H1 (cell line): ENCODE results near the gene KLHL10. TPM values are rescaled to one million over a fixed set of nuclear protein-coding genes. Genes with fewer than 3 reads are reported as not detected.

Experiments used
- CTCF ChIA-PET: fragments of 300-600 bp; sonication (Branson Sonifier 250); formaldehyde crosslinking; loops from one replicate; lab custom pipeline; 2021; ENCODE audit not compliant: partially characterized antibody; lab: Charles Lee
- POLR2A ChIA-PET: fragments of 300-600 bp; sonication (Branson Sonifier 250); formaldehyde crosslinking; loops from one replicate; lab custom pipeline; 2021; ENCODE audit warnings: inconsistent platforms; ENCODE audit not compliant: partially characterized antibody; lab: Charles Lee
- DNase-seq, 2 experiments: peaks; one replicate each; pipeline versions ENCODE4 v3.0.0 to v3.0.0-alpha.2; 2010 to 2022; ENCODE audit warnings: low spot score in 2 of 2, low read depth in 1 of 2, mixed read lengths in 1 of 2
- FAIRE-seq: peaks from 2 replicates; lab custom pipeline; 2011; peaks lifted over from hg19 to GRCh38; lab: Jason Lieb, UNC
- H2AFZ ChIP-seq: 2 replicates; pipeline ENCODE4 v1.8.1; 2012; ENCODE audit warnings: low read length, inconsistent platforms
- H2AK5ac ChIP-seq: 2 replicates; pipeline ENCODE4 v1.6.1; 2013; ENCODE audit warnings: low read depth, low read length
- H2BK120ac ChIP-seq: replicated peaks from 2 replicates; pipeline ENCODE3; 2013; ENCODE audit warnings: low read depth, low read length, inconsistent platforms
- H2BK12ac ChIP-seq: 2 replicates; pipeline ENCODE4 v1.6.1; 2013; ENCODE audit warnings: low read depth, low read length
- H2BK15ac ChIP-seq: 2 replicates; pipeline ENCODE4 v1.6.1; 2013; ENCODE audit warnings: low read length
- H2BK20ac ChIP-seq: 2 replicates; pipeline ENCODE4 v1.6.1; 2013; ENCODE audit warnings: low read length
- H2BK5ac ChIP-seq: 2 replicates; pipeline ENCODE4 v1.6.1; 2013; ENCODE audit warnings: low read depth, low read length
- H3K14ac ChIP-seq: 2 replicates; pipeline ENCODE4 v1.6.1; 2013; ENCODE audit warnings: inconsistent platforms; ENCODE audit not compliant: insufficient read length
- H3K18ac ChIP-seq: 2 replicates; pipeline ENCODE4 v1.6.1; 2013; ENCODE audit warnings: low read length; ENCODE audit errors: extremely low read depth
- H3K23ac ChIP-seq: 2 replicates; pipeline ENCODE4 v1.6.1; 2013; ENCODE audit warnings: inconsistent platforms; ENCODE audit not compliant: insufficient read length
- H3K23me2 ChIP-seq: 2 replicates; pipeline ENCODE4 v1.6.1; 2013; ENCODE audit warnings: low read depth, low read length
- H3K27ac ChIP-seq: 2 replicates; pipeline ENCODE4 v1.6.1; 2011; ENCODE audit warnings: low read depth, low read length, inconsistent platforms
- H3K27me3 ChIP-seq, 4 experiments: replicated peaks in 1 of 4; 1 replicate in 1 of 4; 2 replicates in 3 of 4; pipeline versions ENCODE4 v1.6.1 to v1.8.1; 2011 to 2013; ENCODE audit warnings: low read length in 3 of 4, mild to moderate bottlenecking in 3 of 4, inconsistent platforms in 2 of 4, mixed read lengths in 2 of 4, moderate library complexity in 1 of 4; ENCODE audit not compliant: control insufficient read depth in 3 of 4, insufficient read depth in 3 of 4; ENCODE audit errors: extremely low read depth in 1 of 4
- H3K36me3 ChIP-seq, 4 experiments: 2 replicates each; pipeline versions ENCODE4 v1.6.1 to v1.8.1; 2011 to 2013; ENCODE audit warnings: mild to moderate bottlenecking in 4 of 4, low read length in 3 of 4, moderate library complexity in 2 of 4, control low read depth in 1 of 4, inconsistent platforms in 1 of 4; ENCODE audit not compliant: insufficient read depth in 4 of 4, control insufficient read depth in 2 of 4
- H3K4ac ChIP-seq: replicated peaks from 2 replicates; pipeline ENCODE3; 2013; ENCODE audit warnings: low read length, low read depth, mixed read lengths, inconsistent platforms; ENCODE audit not compliant: insufficient read length
- H3K4me1 ChIP-seq, 4 experiments: replicated peaks in 1 of 4; 1 replicate in 1 of 4; 2 replicates in 3 of 4; pipeline versions ENCODE4 v1.6.1 to v1.8.1; 2011 to 2013; ENCODE audit warnings: low read length in 3 of 4, inconsistent platforms in 2 of 4, mixed read lengths in 1 of 4; ENCODE audit not compliant: insufficient read depth in 4 of 4, control insufficient read depth in 3 of 4
- H3K4me2 ChIP-seq, 2 experiments: 2 replicates each; pipeline versions ENCODE4 v1.6.1 to v1.8.1; 2011 to 2013; ENCODE audit warnings: low read depth in 2 of 2, low read length in 2 of 2, control low read depth in 1 of 2, inconsistent platforms in 1 of 2, mild to moderate bottlenecking in 1 of 2; ENCODE audit not compliant: insufficient read depth in 1 of 2
- H3K4me3 ChIP-seq, 4 experiments: fragments of 200-600, 300-600 bp in 1 of 4; sonication (generic), shearing (Covaris generic), sonication (Bioruptor Twin) in 1 of 4; 2 replicates each; pipeline versions ENCODE4 v1.5.1 to v1.8.1; 2011 to 2016; ENCODE audit warnings: low read length in 4 of 4, low read depth in 3 of 4, control low read depth in 2 of 4, inconsistent platforms in 2 of 4, mild to moderate bottlenecking in 2 of 4, mixed read lengths in 1 of 4, moderate library complexity in 1 of 4; ENCODE audit not compliant: insufficient read depth in 2 of 4; ENCODE audit errors: extremely low read depth in 1 of 4
- H3K56ac ChIP-seq: replicated peaks from 2 replicates; pipeline ENCODE3; 2013; ENCODE audit warnings: low read depth, mild to moderate bottlenecking, mixed read lengths, low read length, inconsistent platforms; ENCODE audit not compliant: insufficient read length
- H3K79me1 ChIP-seq: 2 replicates; pipeline ENCODE4 v1.6.1; 2013; ENCODE audit warnings: low read depth, low read length, control low read depth
- H3K79me2 ChIP-seq, 2 experiments: 2 replicates each; pipeline versions ENCODE4 v1.6.1 to v1.8.1; 2012 to 2013; ENCODE audit warnings: low read length in 2 of 2, mild to moderate bottlenecking in 2 of 2, inconsistent platforms in 1 of 2; ENCODE audit not compliant: insufficient read depth in 2 of 2, control insufficient read depth in 1 of 2
- H3K9ac ChIP-seq, 4 experiments: replicated peaks in 1 of 4; 1 replicate in 1 of 4; 2 replicates in 3 of 4; pipeline versions ENCODE4 v1.6.1 to v1.8.1; 2011 to 2013; ENCODE audit warnings: low read depth in 3 of 4, low read length in 3 of 4, control low read depth in 2 of 4, mild to moderate bottlenecking in 2 of 4, moderate library complexity in 2 of 4, inconsistent platforms in 1 of 4; ENCODE audit errors: extremely low read depth in 1 of 4
- H3K9me3 ChIP-seq, 2 experiments: 2 replicates each; pipeline versions ENCODE4 v1.6.1 to v1.8.1; 2012 to 2013; ENCODE audit warnings: mild to moderate bottlenecking in 2 of 2, moderate library complexity in 2 of 2, control low read depth in 1 of 2, inconsistent platforms in 1 of 2, low read depth in 1 of 2, low read length in 1 of 2, mixed read lengths in 1 of 2; ENCODE audit not compliant: insufficient read depth in 2 of 2
- H4K20me1 ChIP-seq, 2 experiments: replicated peaks in 1 of 2; 2 replicates each; pipeline versions ENCODE3 to v1.8.1; 2011 to 2013; ENCODE audit warnings: inconsistent platforms in 2 of 2, low read length in 2 of 2, mild to moderate bottlenecking in 1 of 2; ENCODE audit not compliant: insufficient read depth in 2 of 2, control insufficient read depth in 1 of 2
- H4K5ac ChIP-seq: 2 replicates; pipeline ENCODE4 v1.6.1; 2013; ENCODE audit warnings: low read length, low read depth, mixed read lengths, inconsistent platforms; ENCODE audit not compliant: insufficient read length
- H4K8ac ChIP-seq: 2 replicates; pipeline ENCODE4 v1.8.0; 2013; ENCODE audit warnings: mild to moderate bottlenecking, moderate library complexity, low read length, inconsistent platforms; ENCODE audit not compliant: insufficient read depth; ENCODE audit errors: extremely low read depth
- H4K91ac ChIP-seq: replicated peaks from 2 replicates; pipeline ENCODE3; 2013; ENCODE audit warnings: low read length, mixed read lengths, inconsistent platforms; ENCODE audit not compliant: insufficient read length
- CHD1 ChIP-seq: IDR thresholded peaks from 2 replicates; pipeline ENCODE4 v1.6.1; 2012; ENCODE audit warnings: low read depth, low read length, improper control_type of control experiment
- CHD2 ChIP-seq: IDR thresholded peaks from 2 replicates; pipeline ENCODE4 v1.6.1; 2012; ENCODE audit warnings: low read length, improper control_type of control experiment
- CREB1 ChIP-seq: IDR thresholded peaks from 2 replicates; pipeline ENCODE4 v1.6.1; 2012; ENCODE audit warnings: inconsistent platforms
- EGR1 ChIP-seq: IDR thresholded peaks from 2 replicates; pipeline ENCODE4 v1.6.1; 2011; ENCODE audit warnings: low read depth, low read length, borderline replicate concordance
- GABPA ChIP-seq: IDR thresholded peaks from 2 replicates; pipeline ENCODE4 v1.6.1; 2011; ENCODE audit warnings: mild to moderate bottlenecking, low read length, moderate library complexity, borderline replicate concordance; ENCODE audit not compliant: insufficient read depth
- GTF2F1 ChIP-seq: IDR thresholded peaks from 2 replicates; pipeline ENCODE4 v1.6.1; 2012; ENCODE audit warnings: low read depth, low read length, improper control_type of control experiment, borderline replicate concordance
- KDM4A ChIP-seq: IDR thresholded peaks from one replicate; pipeline ENCODE4 v1.7.1; 2012; ENCODE audit warnings: low read depth, mild to moderate bottlenecking, moderate library complexity, low read length, inconsistent platforms; ENCODE audit not compliant: severe bottlenecking
- POLR2A ChIP-seq, 2 experiments: IDR thresholded peaks; 1 replicate in 1 of 2; 2 replicates in 1 of 2; pipeline ENCODE4 v1.6.1; 2011; ENCODE audit warnings: low read depth in 2 of 2, low read length in 2 of 2, mild to moderate bottlenecking in 2 of 2; ENCODE audit errors: control extremely low read depth in 1 of 2
- POU5F1 ChIP-seq: IDR thresholded peaks from 2 replicates; pipeline ENCODE4 v1.6.1; 2011; ENCODE audit warnings: low read depth, mild to moderate bottlenecking, low read length, moderate library complexity
- RFX5 ChIP-seq: IDR thresholded peaks from 2 replicates; pipeline ENCODE4 v1.6.1; 2011; ENCODE audit warnings: low read depth, low read length, improper control_type of control experiment, borderline replicate concordance
- TAF1 ChIP-seq: IDR thresholded peaks from 2 replicates; pipeline ENCODE4 v1.6.1; 2011; ENCODE audit warnings: mild to moderate bottlenecking, low read depth, low read length
- ZNF274 ChIP-seq: IDR thresholded peaks from 2 replicates; pipeline ENCODE4 v1.7.0; 2012; ENCODE audit warnings: low read length, borderline replicate concordance; ENCODE audit errors: extremely low read depth
- WGBS, 2 experiments: shearing (Covaris generic) in 1 of 2; methylation state at CpG; one replicate each; pipeline versions ENCODE4 v1.1.6 to v1.1.7; 2013 to 2015; ENCODE audit warnings: low lambda C conversion rate in 2 of 2, mixed read lengths in 2 of 2, inconsistent platforms in 1 of 2, low coverage in 1 of 2, missing lambda C conversion rate in 1 of 2; ENCODE audit not compliant: insufficient replicate concordance in 2 of 2, insufficient coverage in 1 of 2, insufficient read length in 1 of 2; ENCODE audit errors: extremely low coverage in 1 of 2, missing lambda C conversion rate in 1 of 2; 5-methylcytosine and 5-hydroxymethylcytosine counted together
- polyA plus RNA-seq, 7 experiments: library from polyadenylated mRNA; depleted of rRNA in 3 of 7; stranded (reverse) in 5 of 7; unstranded in 2 of 7; fragments of >200 nt in 5 of 7; fragments of 200-250 nt in 2 of 7; gene quantifications; 1 replicate in 5 of 7; 2 replicates in 1 of 7; 4 replicates in 1 of 7; pipeline versions ENCODE4 v1.2.1 to v1.2.3, GENCODE V29; 2011 to 2013; ENCODE audit warnings: missing spikeins in 2 of 7, mixed read lengths in 2 of 7
- total RNA-seq: library from RNA; stranded (reverse); fragmentation: NEBNext Ultra II Directional; extraction: Animal tissue kit (Norgen Biotek cat#: 25700); gene quantifications from 2 replicates; pipeline ENCODE4 v1.2.1, GENCODE V29; 2021
- TF ChIP-seq, protein P1 (sequence below), 3 experiments: IDR thresholded peaks; 1 replicate in 2 of 3; 2 replicates in 1 of 3; pipeline versions ENCODE4 v1.5.1 to v1.6.1; 2011; ENCODE audit warnings: low read length in 3 of 3, mild to moderate bottlenecking in 3 of 3, inconsistent platforms in 2 of 3, low read depth in 1 of 3, moderate library complexity in 1 of 3; ENCODE audit not compliant: insufficient read depth in 1 of 3; ENCODE audit errors: control extremely low read depth in 1 of 3

KLHL10 gene
- total and polyA plus RNA-seq, 2 of the 8 experiments (the other 6 are each of a cell fraction or from before 2014, with no cell fraction given): 0.19 to 0.26 TPM

DNA sequence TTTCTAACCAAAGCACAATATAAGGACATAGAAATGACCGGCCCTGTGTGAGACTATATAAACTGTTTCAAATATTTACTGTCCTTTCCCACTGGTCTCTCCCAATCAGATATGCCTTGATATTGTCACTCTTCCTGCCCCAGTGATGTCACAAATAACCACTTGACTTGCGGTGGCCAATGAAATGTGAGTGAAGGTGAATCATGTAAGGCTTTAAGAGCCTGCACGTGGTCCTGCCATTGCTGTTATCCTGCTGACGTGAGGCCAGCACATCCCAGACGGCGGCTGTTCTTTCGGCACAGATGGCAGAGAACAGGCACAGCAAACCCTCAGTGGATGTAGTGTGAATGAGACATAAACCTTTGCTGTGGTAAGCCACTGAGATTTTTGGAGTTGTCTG lies 33.0 kb downstream of the KLHL10 start:
- Histone ChIP-seq H3K18ac (no peak overlapping the region), H2BK12ac (no peak overlapping the region), H3K4me1 (no peaks in the 10 kb centered on the region), H3K36me3 (peaks cover 35 to 75% (median 72%) of the 10 kb centered on the region in 4 experiments), H4K20me1 (peaks cover 0 to 11% of the 10 kb centered on the region in 2 experiments), H3K23ac (no peak overlapping the region), H3K56ac (no peak overlapping the region), H3K4ac (no peak overlapping the region), H2BK5ac (no peak overlapping the region), H2AFZ (no peak overlapping the region), H3K27ac (no peak overlapping the region), H3K23me2 (no peaks in the 10 kb centered on the region), H3K4me3 (no peak overlapping the region), H2BK120ac (no peak overlapping the region), H2BK20ac (no peak overlapping the region), H3K9ac (no peak overlapping the region), H2AK5ac (no peak overlapping the region), H4K5ac (no peak overlapping the region), H3K27me3 (no peaks in the 10 kb centered on the region), H4K91ac (no peak overlapping the region), H3K79me2 (no peaks in the 10 kb centered on the region), H4K8ac (no peak overlapping the region), H3K79me1 (no peaks in the 10 kb centered on the region; the same call in 1 of the 2 replicates), H2BK15ac (no peak overlapping the region), H3K4me2 (no peak overlapping the region), H3K14ac (no peak overlapping the region), H3K9me3 (peaks cover 0 to under 1% of the 10 kb centered on the region in 2 experiments; a peak in 1 of 4 replicates)
- ChIA-PET POLR2A (interaction anchor here (1.1 to 2.1 kb wide), 2 partner anchors 51 to 182 kb away, joined by 3 to 5 read pairs; no protein-coding TSS in a partner anchor), CTCF (interaction anchor here (0.6 to 1.4 kb wide), 3 partner anchors 11 to 44 kb away, joined by 3 read pairs; no protein-coding TSS in a partner anchor)
- WGBS, 2 experiments: 92% methylated on average over 7 of the region's 7 CpGs; no CpG with 5 or more reads in 1 of the 2 experiments
- no peak for DNase-seq
- no peak for FAIRE-seq
- TF ChIP-seq GTF2F1: no peak
- no peak for TF ChIP-seq POU5F1
- no peak for TF ChIP-seq ZNF274
- no peak for TF ChIP-seq GABPA
- TF ChIP-seq CHD2: no peak
- TF ChIP-seq KDM4A: no peak
- TF ChIP-seq POLR2A (IDR thresholded peaks at IDR 0.05; ENCODE audit: control extremely low read depth in 1 of 2, low read depth in 2 of 2, low read length in 2 of 2): no peak
- no peak for TF ChIP-seq TAF1
- no peak for TF ChIP-seq EGR1
- TF ChIP-seq, protein P1, sequence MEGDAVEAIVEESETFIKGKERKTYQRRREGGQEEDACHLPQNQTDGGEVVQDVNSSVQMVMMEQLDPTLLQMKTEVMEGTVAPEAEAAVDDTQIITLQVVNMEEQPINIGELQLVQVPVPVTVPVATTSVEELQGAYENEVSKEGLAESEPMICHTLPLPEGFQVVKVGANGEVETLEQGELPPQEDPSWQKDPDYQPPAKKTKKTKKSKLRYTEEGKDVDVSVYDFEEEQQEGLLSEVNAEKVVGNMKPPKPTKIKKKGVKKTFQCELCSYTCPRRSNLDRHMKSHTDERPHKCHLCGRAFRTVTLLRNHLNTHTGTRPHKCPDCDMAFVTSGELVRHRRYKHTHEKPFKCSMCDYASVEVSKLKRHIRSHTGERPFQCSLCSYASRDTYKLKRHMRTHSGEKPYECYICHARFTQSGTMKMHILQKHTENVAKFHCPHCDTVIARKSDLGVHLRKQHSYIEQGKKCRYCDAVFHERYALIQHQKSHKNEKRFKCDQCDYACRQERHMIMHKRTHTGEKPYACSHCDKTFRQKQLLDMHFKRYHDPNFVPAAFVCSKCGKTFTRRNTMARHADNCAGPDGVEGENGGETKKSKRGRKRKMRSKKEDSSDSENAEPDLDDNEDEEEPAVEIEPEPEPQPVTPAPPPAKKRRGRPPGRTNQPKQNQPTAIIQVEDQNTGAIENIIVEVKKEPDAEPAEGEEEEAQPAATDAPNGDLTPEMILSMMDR (IDR thresholded peaks at IDR 0.05; ENCODE audit: control extremely low read depth in 1 of 3, insufficient read depth in 1 of 3, low read depth in 1 of 3, low read length in 3 of 3): no peak
- TF ChIP-seq CREB1: no peak
- TF ChIP-seq CHD1: no peak
- no peak for TF ChIP-seq RFX5
